Thoracic aorta (tissue), 2 donors: ENCODE results near the gene TUBA1C. TPM values are rescaled to one million over a fixed set of nuclear protein-coding genes. Genes with fewer than 3 reads are reported as not detected.

Experiments
- ATAC-seq: fragments of 150-250 bp; one replicate; pipeline ENCODE4 v1.8.0; 2017; ENCODE audit warnings: low read depth; ENCODE audit not compliant: insufficient number of reproducible peaks, low FRiP score
- DNase-seq: peaks from one replicate; pipeline ENCODE4 v3.0.0-alpha.2; 2020; ENCODE audit warnings: low spot score
- H3K27ac ChIP-seq, 2 donors: fragments of 200-600 bp; sonication (generic); 1 replicate in 1 of 2; 2 replicates in 1 of 2; pipeline ENCODE4 v1.5.1; 2016; ENCODE audit warnings: mild to moderate bottlenecking in 2 of 2, moderate library complexity in 2 of 2
- H3K27me3 ChIP-seq: fragments of 200-600 bp; sonication (generic); replicated peaks from 2 replicates; pipeline ENCODE4 v1.6.0; 2016; ENCODE audit warnings: mild to moderate bottlenecking; ENCODE audit not compliant: insufficient read depth
- H3K36me3 ChIP-seq: fragments of 200-600 bp; sonication (generic); one replicate; pipeline ENCODE4 v1.5.1; 2016
- H3K4me1 ChIP-seq, 2 donors: fragments of 200-600 bp; sonication (generic); 1 replicate in 1 of 2; 2 replicates in 1 of 2; pipeline versions ENCODE4 v1.5.1 to v1.6.0; 2016; ENCODE audit warnings: low read depth in 2 of 2, mild to moderate bottlenecking in 1 of 2; ENCODE audit not compliant: control insufficient read depth in 1 of 2
- H3K4me3 ChIP-seq: fragments of 200-600 bp; sonication (generic); 2 replicates; pipeline ENCODE4 v1.5.1; 2016; ENCODE audit warnings: mild to moderate bottlenecking
- H3K9me3 ChIP-seq: fragments of 200-600 bp; sonication (generic); 2 replicates; pipeline ENCODE4 v1.5.1; 2016
- total RNA-seq, 2 donors: library from RNA; depleted of rRNA; stranded (reverse); fragments of >200 nt; gene quantifications; one replicate each; pipeline versions ENCODE4 v1.1.0 to v1.2.3, GENCODE V29; 2016
- TF ChIP-seq, protein P1 (sequence below): fragments of 200-600 bp; sonication (generic); IDR thresholded peaks from one replicate; pipeline ENCODE4 v1.5.1; 2019; ENCODE audit warnings: antibody characterized with exemption

TUBA1C gene
- 100 to 1,000 TPM; 239 to 277 TPM for total RNA-seq

DNA sequence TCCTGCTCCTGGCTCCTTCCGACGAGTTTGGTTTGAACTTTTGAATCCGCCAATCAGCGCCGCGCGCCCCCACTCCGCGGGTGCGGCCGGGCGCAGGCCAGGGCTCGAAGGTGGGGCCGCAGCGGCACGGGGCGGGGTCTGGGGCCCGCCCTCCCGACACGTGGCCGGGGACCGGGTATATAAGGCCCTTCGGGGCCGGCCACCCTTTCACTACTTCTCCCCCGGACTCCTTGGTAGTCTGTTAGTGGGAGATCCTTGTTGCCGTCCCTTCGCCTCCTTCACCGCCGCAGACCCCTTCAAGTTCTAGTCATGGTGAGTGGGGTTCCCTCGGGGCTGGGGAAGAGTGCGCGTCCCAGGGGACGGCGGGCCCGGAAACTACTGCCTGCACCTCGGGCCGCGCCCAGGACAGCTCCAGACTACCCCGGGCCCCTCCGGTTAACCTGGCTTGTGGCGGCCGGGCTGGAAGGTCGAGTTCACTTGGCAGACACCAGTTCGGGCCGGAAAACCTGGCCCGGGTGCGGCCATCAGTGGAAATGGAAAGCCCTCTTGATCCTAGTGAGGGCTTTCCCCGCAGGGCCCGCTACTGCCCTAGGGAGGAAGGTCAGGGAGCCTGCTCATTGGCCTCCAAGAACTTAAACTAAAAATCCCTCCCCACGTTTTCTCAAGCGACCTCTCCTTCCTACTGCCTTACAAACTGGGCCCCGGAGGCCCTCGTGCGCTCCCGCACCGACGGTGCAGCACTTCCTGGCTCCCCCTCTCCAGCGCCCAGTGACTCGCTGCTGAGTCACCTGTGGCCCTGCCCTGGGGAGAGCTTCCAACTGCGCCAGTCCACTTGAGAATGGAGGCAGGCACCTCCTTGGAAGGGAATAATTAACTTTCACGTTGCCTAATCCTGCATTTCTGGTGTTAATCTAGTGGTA, at the start of gene TUBA1C:
TUBA1C (plus strand) TSS at position 210 of the 920 bp plus-strand sequence; CDS start at position 310, 100 bp downstream.
- Histone ChIP-seq H3K27me3 (no peaks in the 10 kb centered on the region), H3K4me3 (peak within 1 kb of the TSS; percentile 87), H3K27ac (peak within 1 kb of the TSS; percentile 98 to 99), H3K9me3 (no peaks in the 10 kb centered on the region), H3K36me3 (peaks cover 9% of the 10 kb centered on the region), H3K4me1 (peaks cover 34 to 62% of the 10 kb centered on the region in 2 donors)
- TF ChIP-seq, protein P1, sequence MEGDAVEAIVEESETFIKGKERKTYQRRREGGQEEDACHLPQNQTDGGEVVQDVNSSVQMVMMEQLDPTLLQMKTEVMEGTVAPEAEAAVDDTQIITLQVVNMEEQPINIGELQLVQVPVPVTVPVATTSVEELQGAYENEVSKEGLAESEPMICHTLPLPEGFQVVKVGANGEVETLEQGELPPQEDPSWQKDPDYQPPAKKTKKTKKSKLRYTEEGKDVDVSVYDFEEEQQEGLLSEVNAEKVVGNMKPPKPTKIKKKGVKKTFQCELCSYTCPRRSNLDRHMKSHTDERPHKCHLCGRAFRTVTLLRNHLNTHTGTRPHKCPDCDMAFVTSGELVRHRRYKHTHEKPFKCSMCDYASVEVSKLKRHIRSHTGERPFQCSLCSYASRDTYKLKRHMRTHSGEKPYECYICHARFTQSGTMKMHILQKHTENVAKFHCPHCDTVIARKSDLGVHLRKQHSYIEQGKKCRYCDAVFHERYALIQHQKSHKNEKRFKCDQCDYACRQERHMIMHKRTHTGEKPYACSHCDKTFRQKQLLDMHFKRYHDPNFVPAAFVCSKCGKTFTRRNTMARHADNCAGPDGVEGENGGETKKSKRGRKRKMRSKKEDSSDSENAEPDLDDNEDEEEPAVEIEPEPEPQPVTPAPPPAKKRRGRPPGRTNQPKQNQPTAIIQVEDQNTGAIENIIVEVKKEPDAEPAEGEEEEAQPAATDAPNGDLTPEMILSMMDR, result no peak
- ATAC-seq (peak; percentile 78), DNase-seq (peak; percentile 75)

DNA sequence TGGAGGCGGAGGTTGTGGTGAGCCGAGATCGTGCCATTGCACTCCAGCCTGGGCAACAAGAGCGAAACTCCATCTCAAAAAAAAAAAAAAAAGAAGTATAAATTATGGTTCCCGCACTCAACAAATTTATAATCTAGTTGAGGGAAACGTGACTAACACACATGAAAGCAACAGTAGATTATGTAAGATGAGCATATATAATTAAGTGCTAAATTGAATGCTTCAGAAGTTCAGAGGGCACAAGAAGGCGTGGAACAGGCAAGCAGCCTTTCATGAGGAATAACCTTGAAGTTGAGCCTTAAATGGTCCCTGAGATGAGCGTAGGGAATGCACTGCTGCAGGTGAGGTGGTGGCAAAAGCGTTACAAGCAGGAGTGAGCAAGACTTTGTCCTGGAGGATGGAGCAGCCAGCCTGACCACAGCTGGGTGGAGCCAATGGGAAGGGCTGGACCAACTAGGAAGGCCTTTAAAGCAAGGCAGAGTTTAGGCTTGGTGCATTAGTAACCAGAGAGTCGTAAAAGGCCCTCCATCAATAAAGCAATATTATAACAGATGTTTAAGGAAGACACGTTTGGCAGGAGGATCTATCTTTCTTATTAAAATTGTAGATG, 45.4 kb upstream of the TUBA1C start:
- TF ChIP-seq, protein P1, result no peak
- H3K27ac ChIP-seq, result no peak overlapping the region
- no peak for ATAC-seq

DNA sequence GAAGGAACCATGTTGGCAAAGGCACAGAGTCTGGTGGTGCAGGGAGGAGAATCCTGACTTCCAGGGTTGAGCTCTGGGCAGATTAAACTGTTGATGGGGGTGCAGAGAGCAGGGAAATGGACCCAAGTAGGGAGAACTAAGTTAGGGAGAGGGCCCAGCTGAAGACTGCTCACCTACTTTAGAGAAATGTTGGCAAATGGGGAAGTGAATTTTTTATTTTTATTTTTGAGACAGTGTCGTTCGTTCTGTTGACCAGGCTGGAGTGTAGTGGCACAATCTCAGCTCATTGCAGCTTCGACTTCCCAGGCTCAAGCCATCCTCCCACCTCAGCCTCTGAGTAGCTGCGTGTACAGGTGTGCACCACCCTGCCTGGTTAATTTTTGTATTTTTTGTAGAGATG, 43.9 kb upstream of the TUBA1C start:
- Histone ChIP-seq H3K27ac (no peak overlapping the region), H3K9me3 (no peaks in the 10 kb centered on the region), H3K36me3 (no peaks in the 10 kb centered on the region), H3K4me1 (peaks cover 3 to 12% of the 10 kb centered on the region in 2 donors), H3K4me3 (no peak overlapping the region), H3K27me3 (no peaks in the 10 kb centered on the region)
- TF ChIP-seq, protein P1, result no peak
- DNase-seq, result no peak
- ATAC-seq, result no peak

More for the DNA sequence above, 45.4 kb upstream of the TUBA1C start:
- no peaks in the 10 kb centered on the region for H3K27me3 ChIP-seq
- no peaks in the 10 kb centered on the region for H3K9me3 ChIP-seq
- H3K4me1 ChIP-seq, result peaks cover 12 to 22% of the 10 kb centered on the region in 2 donors
- no peak for DNase-seq
- no peak overlapping the region for H3K4me3 ChIP-seq
- H3K36me3 ChIP-seq, result no peaks in the 10 kb centered on the region

DNA sequence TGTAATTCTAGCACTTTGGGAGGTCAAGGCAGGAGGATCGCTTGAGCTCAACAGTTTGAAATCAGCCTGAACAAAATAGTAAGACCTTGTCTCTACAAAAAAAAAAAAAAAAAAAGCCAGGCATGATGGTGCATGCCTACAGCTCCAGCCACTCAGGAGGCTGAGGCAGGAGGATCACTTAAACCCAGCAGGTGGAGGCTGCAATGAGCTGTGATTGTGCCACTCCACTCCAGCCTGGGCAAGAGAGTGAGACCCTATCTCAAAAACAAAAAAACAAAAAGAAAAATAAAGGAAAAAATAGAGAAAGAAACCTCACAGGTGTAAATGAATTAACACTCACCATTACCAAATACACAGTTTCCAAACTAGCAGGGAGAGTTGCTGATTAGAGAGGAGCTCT, 41.8 kb upstream of the TUBA1C start:
- Histone ChIP-seq H3K27me3 (no peaks in the 10 kb centered on the region), H3K36me3 (no peaks in the 10 kb centered on the region), H3K4me3 (no peak overlapping the region), H3K9me3 (no peaks in the 10 kb centered on the region), H3K4me1 (peaks cover 3 to 12% of the 10 kb centered on the region in 2 donors), H3K27ac (peak overlapping the region; percentile 61 to 62)
- ATAC-seq (no peak), DNase-seq (no peak)
- TF ChIP-seq, protein P1, result no peak
